Keratinocyte (primary cell): ENCODE measurements around the gene ZFP36.

ENCODE experiments used
- EZH2 ChIP-seq: IDR thresholded peaks from one replicate; pipeline ENCODE4 v1.6.1; 2012; ENCODE audit warnings: inconsistent platforms, mild to moderate bottlenecking, low read length, moderate library complexity
- TF ChIP-seq, protein P1 (sequence below), 3 experiments: IDR thresholded peaks in 1 of 3; conservative IDR thresholded peaks in 1 of 3; optimal IDR thresholded peaks in 1 of 3; 2 replicates in 2 of 3; 3 replicates in 1 of 3; pipeline versions ENCODE3 to v1.5.1; 2011; ENCODE audit warnings: low read length in 3 of 3, mild to moderate bottlenecking in 3 of 3, moderate library complexity in 2 of 3, control low read depth in 1 of 3, inconsistent platforms in 1 of 3; ENCODE audit not compliant: insufficient read depth in 2 of 3; ENCODE audit errors: extremely low read depth in 1 of 3

DNA sequence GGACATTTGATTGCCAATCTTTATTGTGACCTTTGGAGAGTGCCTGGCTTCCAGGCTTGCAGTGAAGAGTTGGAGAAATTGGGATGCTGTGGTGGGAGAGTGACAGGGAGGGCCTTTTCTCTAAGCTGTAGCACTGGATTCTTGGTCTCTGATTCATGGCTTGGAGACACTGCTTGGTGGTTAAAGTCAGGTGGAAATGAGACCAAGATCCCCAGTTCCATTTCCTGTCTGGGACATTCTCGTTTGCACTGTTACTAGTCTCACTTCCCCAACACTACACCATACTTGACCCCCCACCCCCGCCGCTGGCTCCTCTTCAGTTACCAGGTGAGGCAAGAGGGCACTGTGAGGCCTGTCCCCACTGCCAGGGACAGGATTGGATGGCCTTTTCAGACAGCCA is 41.6 kb downstream of the ZFP36 start:
- no peak for TF ChIP-seq EZH2
- TF ChIP-seq, protein P1, sequence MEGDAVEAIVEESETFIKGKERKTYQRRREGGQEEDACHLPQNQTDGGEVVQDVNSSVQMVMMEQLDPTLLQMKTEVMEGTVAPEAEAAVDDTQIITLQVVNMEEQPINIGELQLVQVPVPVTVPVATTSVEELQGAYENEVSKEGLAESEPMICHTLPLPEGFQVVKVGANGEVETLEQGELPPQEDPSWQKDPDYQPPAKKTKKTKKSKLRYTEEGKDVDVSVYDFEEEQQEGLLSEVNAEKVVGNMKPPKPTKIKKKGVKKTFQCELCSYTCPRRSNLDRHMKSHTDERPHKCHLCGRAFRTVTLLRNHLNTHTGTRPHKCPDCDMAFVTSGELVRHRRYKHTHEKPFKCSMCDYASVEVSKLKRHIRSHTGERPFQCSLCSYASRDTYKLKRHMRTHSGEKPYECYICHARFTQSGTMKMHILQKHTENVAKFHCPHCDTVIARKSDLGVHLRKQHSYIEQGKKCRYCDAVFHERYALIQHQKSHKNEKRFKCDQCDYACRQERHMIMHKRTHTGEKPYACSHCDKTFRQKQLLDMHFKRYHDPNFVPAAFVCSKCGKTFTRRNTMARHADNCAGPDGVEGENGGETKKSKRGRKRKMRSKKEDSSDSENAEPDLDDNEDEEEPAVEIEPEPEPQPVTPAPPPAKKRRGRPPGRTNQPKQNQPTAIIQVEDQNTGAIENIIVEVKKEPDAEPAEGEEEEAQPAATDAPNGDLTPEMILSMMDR (optimal IDR thresholded peaks at IDR 0.05 in 1 of 3, IDR thresholded peaks at IDR 0.05 in 1 of 3, conservative IDR thresholded peaks at IDR 0.05 in 1 of 3; ENCODE audit: extremely low read depth in 1 of 3, insufficient read depth in 2 of 3, low read length in 3 of 3) = no peak
